HG03432 (cell line): ENCODE measurements around the gene RNF207.

Experiments
- ATAC-seq: cut with Tn5 transposase; IDR thresholded peaks from one replicate; pipeline ENCODE4 v1.9.1; 2021; ENCODE audit warnings: mild to moderate bottlenecking, moderate library complexity; ENCODE audit not compliant: unreplicated experiment

RNF207 gene

GRCh38 chr1:6265151-6265550, 59.2 kb downstream of the RNF207 start:
- no peak for ATAC-seq

- no peak for ATAC-seq
These were observed 60.7 kb downstream of the RNF207 start for GRCh38 chr1:6266641-6267040.

GRCh38 chr1:6267686-6268322, 61.9 kb downstream of the RNF207 start:
- no peak for ATAC-seq

- no peak for ATAC-seq
These were observed 62.5 kb downstream of the RNF207 start for GRCh38 chr1:6268415-6268814.

GRCh38 chr1:6269296-6269695, 63.4 kb downstream of the RNF207 start:
- ATAC-seq: no peak

- ATAC-seq: no peak
These were observed 63.9 kb downstream of the RNF207 start for GRCh38 chr1:6269720-6270400.

GRCh38 chr1:6270401-6270800, 64.5 kb downstream of the RNF207 start:
- ATAC-seq: no peak
